ENCODE data around the gene TMEM174. TPM values are rescaled to one million over a fixed set of nuclear protein-coding genes. Genes with fewer than 3 reads are reported as not detected.

Gene TMEM174, protein sequence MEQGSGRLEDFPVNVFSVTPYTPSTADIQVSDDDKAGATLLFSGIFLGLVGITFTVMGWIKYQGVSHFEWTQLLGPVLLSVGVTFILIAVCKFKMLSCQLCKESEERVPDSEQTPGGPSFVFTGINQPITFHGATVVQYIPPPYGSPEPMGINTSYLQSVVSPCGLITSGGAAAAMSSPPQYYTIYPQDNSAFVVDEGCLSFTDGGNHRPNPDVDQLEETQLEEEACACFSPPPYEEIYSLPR
- total RNA-seq (2022; extraction: Qiagen RNA extraction; ENCODE audit: low read depth): not detected in 5 replicates

GRCh38 chr5:73172951-73173350, at the start of gene TMEM174:
TSS of gene TMEM174 (plus strand) at chr5:73173193. CDS start at chr5:73173244, 51 bp downstream.

Other genes starting within 250 kb of the TMEM174 start
- 8.2 to 13.9 TPM (median 13.5 TPM) in 5 replicates for gene FCHO2, start 217.2 kb upstream of the TMEM174 start, total RNA-seq (2022; extraction: Qiagen RNA extraction; ENCODE audit: low read depth)
- gene TMEM171, start 52.6 kb upstream of the TMEM174 start, total RNA-seq (2022; extraction: Qiagen RNA extraction; ENCODE audit: low read depth): 3.9 to 6.9 TPM (median 4.9 TPM) in 5 replicates